ENCODE results near the gene MX1. TPM values are rescaled to one million over a fixed set of nuclear protein-coding genes. Genes with fewer than 3 reads are reported as not detected.

Gene MX1
- total RNA-seq, 2 donors from 2014 or later: 7.3 to 17.7 TPM

- intact Hi-C loops (cut with DNase I): no loop called here
- Histone ChIP-seq H3K4me1 (peaks cover 5% of the 10 kb centered on the region), H3K4me3 (no peak overlapping the region), H3K27ac (no peak overlapping the region), H3K9me3 (no peaks in the 10 kb centered on the region), H3K27me3 (no peaks in the 10 kb centered on the region), H3K9ac (ENCODE audit: low read depth in 2 of 2, low read length in 2 of 2) (no peak overlapping the region), H3K36me3 (no peaks in the 10 kb centered on the region)
- no peak for DNase-seq
- TF ChIP-seq, protein P1, sequence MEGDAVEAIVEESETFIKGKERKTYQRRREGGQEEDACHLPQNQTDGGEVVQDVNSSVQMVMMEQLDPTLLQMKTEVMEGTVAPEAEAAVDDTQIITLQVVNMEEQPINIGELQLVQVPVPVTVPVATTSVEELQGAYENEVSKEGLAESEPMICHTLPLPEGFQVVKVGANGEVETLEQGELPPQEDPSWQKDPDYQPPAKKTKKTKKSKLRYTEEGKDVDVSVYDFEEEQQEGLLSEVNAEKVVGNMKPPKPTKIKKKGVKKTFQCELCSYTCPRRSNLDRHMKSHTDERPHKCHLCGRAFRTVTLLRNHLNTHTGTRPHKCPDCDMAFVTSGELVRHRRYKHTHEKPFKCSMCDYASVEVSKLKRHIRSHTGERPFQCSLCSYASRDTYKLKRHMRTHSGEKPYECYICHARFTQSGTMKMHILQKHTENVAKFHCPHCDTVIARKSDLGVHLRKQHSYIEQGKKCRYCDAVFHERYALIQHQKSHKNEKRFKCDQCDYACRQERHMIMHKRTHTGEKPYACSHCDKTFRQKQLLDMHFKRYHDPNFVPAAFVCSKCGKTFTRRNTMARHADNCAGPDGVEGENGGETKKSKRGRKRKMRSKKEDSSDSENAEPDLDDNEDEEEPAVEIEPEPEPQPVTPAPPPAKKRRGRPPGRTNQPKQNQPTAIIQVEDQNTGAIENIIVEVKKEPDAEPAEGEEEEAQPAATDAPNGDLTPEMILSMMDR (IDR thresholded peaks at IDR 0.05): no peak
These were observed 3.3 kb downstream of the MX1 start for GRCh38 chr21:41429305-41429704.

DNA sequence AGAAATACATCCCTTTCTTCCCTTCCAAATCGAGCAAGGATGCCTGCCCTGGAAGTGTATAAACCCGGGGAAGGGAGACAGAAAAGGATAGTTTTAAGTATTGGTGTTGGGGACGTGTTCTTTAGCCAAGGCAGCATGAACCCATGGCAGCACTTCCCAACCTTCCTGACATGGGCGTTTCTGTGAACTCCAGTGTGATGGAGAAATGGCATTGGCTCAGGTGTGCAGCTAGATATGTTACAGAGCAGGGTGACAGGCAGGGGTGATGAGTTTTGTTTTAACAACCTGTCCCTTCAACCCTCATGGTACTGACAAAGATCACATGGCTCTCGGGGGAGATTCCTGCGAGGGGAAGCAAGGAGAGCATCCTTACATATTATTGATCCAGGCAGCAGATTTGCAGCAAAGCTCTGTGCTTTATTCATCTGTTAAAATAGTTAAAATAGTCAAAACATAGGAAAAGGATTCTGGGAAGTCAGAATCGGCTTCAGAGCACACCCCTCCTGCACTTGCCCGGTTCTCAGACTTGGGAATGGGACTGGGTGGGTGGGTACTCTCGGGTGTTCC, 4.0 kb downstream of the MX1 start:
- H3K27me3 ChIP-seq: no peaks in the 10 kb centered on the region
- no peak overlapping the region for H3K27ac ChIP-seq
- no peak overlapping the region for H3K4me3 ChIP-seq
- no peak overlapping the region for H3K9ac ChIP-seq (ENCODE audit: low read depth in 2 of 2, low read length in 2 of 2)
- TF ChIP-seq, protein P1 (IDR thresholded peaks at IDR 0.05): no peak
- H3K9me3 ChIP-seq: no peaks in the 10 kb centered on the region
- intact Hi-C loops (cut with DNase I): no loop called here
- no peak for DNase-seq
- H3K4me1 ChIP-seq: peaks cover 5% of the 10 kb centered on the region
- no peaks in the 10 kb centered on the region for H3K36me3 ChIP-seq

- DNase-seq: no peak
- Histone ChIP-seq H3K9ac (ENCODE audit: low read depth in 2 of 2, low read length in 2 of 2) (no peak overlapping the region), H3K27me3 (no peaks in the 10 kb centered on the region), H3K27ac (peak overlapping the region; percentile 45), H3K4me1 (no peaks in the 10 kb centered on the region), H3K36me3 (no peaks in the 10 kb centered on the region), H3K4me3 (no peak overlapping the region), H3K9me3 (no peaks in the 10 kb centered on the region)
- intact Hi-C loops (cut with DNase I): no loop called here
- TF ChIP-seq, protein P1 (IDR thresholded peaks at IDR 0.05): no peak
These were observed 5.9 kb downstream of the MX1 start for GRCh38 chr21:41431788-41432548.

GRCh38 chr21:41432562-41433460, 6.8 kb downstream of the MX1 start:
- intact Hi-C loops (cut with DNase I): no loop called here
- TF ChIP-seq, protein P1 (IDR thresholded peaks at IDR 0.05): no peak
- Histone ChIP-seq H3K9ac (ENCODE audit: low read depth in 2 of 2, low read length in 2 of 2) (no peak overlapping the region), H3K36me3 (no peaks in the 10 kb centered on the region), H3K9me3 (no peaks in the 10 kb centered on the region), H3K4me1 (no peaks in the 10 kb centered on the region), H3K27ac (peak overlapping the region; percentile 45), H3K4me3 (no peak overlapping the region), H3K27me3 (no peaks in the 10 kb centered on the region)
- no peak for DNase-seq

DNA sequence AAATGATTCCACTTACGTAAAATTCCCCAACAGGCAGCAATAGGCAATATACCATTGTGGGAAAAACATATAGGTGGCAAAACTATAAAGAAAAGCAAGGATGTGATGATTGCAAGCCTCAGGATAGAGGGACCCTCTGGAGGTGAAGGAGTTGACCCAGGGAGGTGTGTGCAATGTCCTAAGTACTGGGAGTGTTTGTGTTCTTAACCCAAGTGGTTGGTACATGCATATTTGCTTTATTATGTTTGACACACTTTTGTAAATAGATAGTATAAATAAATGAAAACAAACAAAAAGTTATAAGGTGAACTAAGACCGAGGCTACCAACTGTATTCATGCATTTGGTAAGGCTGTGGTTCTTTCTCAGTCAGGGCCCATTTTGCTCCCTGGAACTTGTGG, 7.5 kb downstream of the MX1 start:
- H3K9me3 ChIP-seq: no peaks in the 10 kb centered on the region
- H3K4me3 ChIP-seq: no peak overlapping the region
- TF ChIP-seq, protein P1 (IDR thresholded peaks at IDR 0.05): no peak
- no peaks in the 10 kb centered on the region for H3K4me1 ChIP-seq
- no peak overlapping the region for H3K9ac ChIP-seq (ENCODE audit: low read depth in 2 of 2, low read length in 2 of 2)
- intact Hi-C loops (cut with DNase I): no loop called here
- no peaks in the 10 kb centered on the region for H3K36me3 ChIP-seq
- no peak for DNase-seq
- H3K27ac ChIP-seq: peak overlapping the region; percentile 45
- no peaks in the 10 kb centered on the region for H3K27me3 ChIP-seq
